Suprapubic skin (tissue), 4 donors: Measurements from ENCODE around the gene MUC5B. TPM values are rescaled to one million over a fixed set of nuclear protein-coding genes. Genes with fewer than 3 reads are reported as not detected.
"Not testable (repeated sequence)": the region's sequence is repeated elsewhere in the genome, so short reads cannot be mapped to it uniquely, and the experiment has no call there.

Experiments used
- DNase-seq, 2 donors: peaks; one replicate each; pipeline ENCODE4 v3.0.0-alpha.2; 2019; ENCODE audit warnings: low spot score in 2 of 2
- H3K27ac ChIP-seq: fragments of 200-600 bp; sonication (generic); one replicate; pipeline ENCODE4 v1.5.1; 2019
- H3K27me3 ChIP-seq: fragments of 200-600 bp; sonication (generic); one replicate; pipeline ENCODE4 v1.5.1; 2019
- H3K36me3 ChIP-seq: fragments of 200-600 bp; sonication (generic); one replicate; pipeline ENCODE4 v1.5.1; 2019
- H3K4me1 ChIP-seq: fragments of 200-600 bp; sonication (generic); one replicate; pipeline ENCODE4 v1.5.1; 2019
- H3K4me3 ChIP-seq: fragments of 200-600 bp; sonication (generic); one replicate; pipeline ENCODE4 v1.5.1; 2019; ENCODE audit warnings: mild to moderate bottlenecking
- H3K9me3 ChIP-seq: fragments of 200-600 bp; sonication (generic); one replicate; pipeline ENCODE4 v1.5.1; 2019
- EP300 ChIP-seq: sonication (generic); formaldehyde crosslinking; IDR thresholded peaks from one replicate; pipeline ENCODE4 v1.6.1; 2017; ENCODE audit warnings: antibody characterized with exemption
- POLR2A ChIP-seq, 2 donors: fragments of 450-650 bp; IDR thresholded peaks; one replicate each; pipeline ENCODE4 v1.6.1; 2017; ENCODE audit warnings: antibody characterized with exemption in 2 of 2, mild to moderate bottlenecking in 2 of 2, moderate library complexity in 2 of 2
- POLR2AphosphoS5 ChIP-seq, 3 donors: sonication (generic); formaldehyde crosslinking; IDR thresholded peaks; one replicate each; pipeline ENCODE4 v1.6.1; 2017; ENCODE audit warnings: antibody characterized with exemption in 3 of 3
- WGBS: methylation state at CpG from one replicate; pipeline ENCODE4 v1.1.5; 2018; 5-methylcytosine and 5-hydroxymethylcytosine counted together
- total RNA-seq, 4 donors: library from RNA; depleted of rRNA; stranded (reverse); fragments of >200 nt; gene quantifications; one replicate each; pipeline ENCODE4 v1.1.0, GENCODE V29; 2016
- TF ChIP-seq, protein P1 (sequence below), 2 donors: fragments of 200-600 bp in 1 of 2; fragments of 450-650 bp in 1 of 2; sonication (generic) in 1 of 2; IDR thresholded peaks; one replicate each; pipeline ENCODE4 v1.5.1; 2016 to 2019; ENCODE audit warnings: antibody characterized with exemption in 2 of 2, mild to moderate bottlenecking in 1 of 2, moderate library complexity in 1 of 2

MUC5B gene
- total RNA-seq, 4 donors from 2014 or later, result 0.08 to 0.34 (median 0.13) TPM

DNA sequence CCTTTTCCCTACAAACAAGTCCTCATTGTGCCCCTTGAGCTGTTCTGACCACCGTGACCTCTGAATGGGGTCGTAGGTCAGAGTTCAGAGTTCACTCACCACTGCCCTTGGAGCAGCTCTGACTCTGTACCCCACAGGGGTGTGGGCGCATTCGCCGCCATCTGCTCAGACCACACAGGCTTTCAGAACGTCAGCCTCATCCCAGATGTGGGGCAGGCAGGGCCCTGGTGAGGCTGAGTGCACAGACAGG lies 14.8 kb upstream of the MUC5B start:
- peaks cover 3% of the 10 kb centered on the region for H3K4me1 ChIP-seq
- no peak for DNase-seq
- peaks cover 34% of the 10 kb centered on the region for H3K27me3 ChIP-seq
- H3K27ac ChIP-seq, result no peak overlapping the region
- WGBS, result 49% methylated on average over 4 of the region's 6 CpGs
- no peak for TF ChIP-seq EP300
- TF ChIP-seq, protein P1, sequence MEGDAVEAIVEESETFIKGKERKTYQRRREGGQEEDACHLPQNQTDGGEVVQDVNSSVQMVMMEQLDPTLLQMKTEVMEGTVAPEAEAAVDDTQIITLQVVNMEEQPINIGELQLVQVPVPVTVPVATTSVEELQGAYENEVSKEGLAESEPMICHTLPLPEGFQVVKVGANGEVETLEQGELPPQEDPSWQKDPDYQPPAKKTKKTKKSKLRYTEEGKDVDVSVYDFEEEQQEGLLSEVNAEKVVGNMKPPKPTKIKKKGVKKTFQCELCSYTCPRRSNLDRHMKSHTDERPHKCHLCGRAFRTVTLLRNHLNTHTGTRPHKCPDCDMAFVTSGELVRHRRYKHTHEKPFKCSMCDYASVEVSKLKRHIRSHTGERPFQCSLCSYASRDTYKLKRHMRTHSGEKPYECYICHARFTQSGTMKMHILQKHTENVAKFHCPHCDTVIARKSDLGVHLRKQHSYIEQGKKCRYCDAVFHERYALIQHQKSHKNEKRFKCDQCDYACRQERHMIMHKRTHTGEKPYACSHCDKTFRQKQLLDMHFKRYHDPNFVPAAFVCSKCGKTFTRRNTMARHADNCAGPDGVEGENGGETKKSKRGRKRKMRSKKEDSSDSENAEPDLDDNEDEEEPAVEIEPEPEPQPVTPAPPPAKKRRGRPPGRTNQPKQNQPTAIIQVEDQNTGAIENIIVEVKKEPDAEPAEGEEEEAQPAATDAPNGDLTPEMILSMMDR (IDR thresholded peaks at IDR 0.05), result no peak
- no peak for TF ChIP-seq POLR2A (IDR thresholded peaks at IDR 0.05)
- no peak for TF ChIP-seq POLR2AphosphoS5 (IDR thresholded peaks at IDR 0.05)
- no peak overlapping the region for H3K4me3 ChIP-seq
- H3K9me3 ChIP-seq, result peaks cover 25% of the 10 kb centered on the region
- H3K36me3 ChIP-seq, result no peaks in the 10 kb centered on the region

GRCh38 chr11:1208394-1209261 lies 14.2 kb upstream of the MUC5B start:
- 94% methylated on average over 11 of the region's 39 CpGs for WGBS
- no peaks in the 10 kb centered on the region for H3K36me3 ChIP-seq
- no peak overlapping the region for H3K27ac ChIP-seq
- no peak for TF ChIP-seq POLR2AphosphoS5 (IDR thresholded peaks at IDR 0.05)
- TF ChIP-seq, protein P1 (IDR thresholded peaks at IDR 0.05), result no peak
- TF ChIP-seq EP300, result no peak
- DNase-seq, result peak; percentile 55 to 79
- H3K27me3 ChIP-seq, result peaks cover 29% of the 10 kb centered on the region
- peaks cover 27% of the 10 kb centered on the region for H3K9me3 ChIP-seq
- no peak overlapping the region for H3K4me3 ChIP-seq
- H3K4me1 ChIP-seq, result no peaks in the 10 kb centered on the region

GRCh38 chr11:1209371-1210057 lies 13.4 kb upstream of the MUC5B start:
- 92% methylated on average over 17 of the region's 17 CpGs for WGBS
- DNase-seq, result peak; percentile 31 to 61
- no peak overlapping the region for H3K4me3 ChIP-seq
- no peaks in the 10 kb centered on the region for H3K4me1 ChIP-seq
- H3K27ac ChIP-seq, result no peak overlapping the region
- H3K9me3 ChIP-seq, result peaks cover 27% of the 10 kb centered on the region
- peaks cover 20% of the 10 kb centered on the region for H3K27me3 ChIP-seq
- H3K36me3 ChIP-seq, result no peaks in the 10 kb centered on the region
- no peak for TF ChIP-seq EP300
- TF ChIP-seq, protein P1 (IDR thresholded peaks at IDR 0.05), result no peak
- no peak for TF ChIP-seq POLR2AphosphoS5 (IDR thresholded peaks at IDR 0.05)
- TF ChIP-seq POLR2A (IDR thresholded peaks at IDR 0.05), result no peak

DNA sequence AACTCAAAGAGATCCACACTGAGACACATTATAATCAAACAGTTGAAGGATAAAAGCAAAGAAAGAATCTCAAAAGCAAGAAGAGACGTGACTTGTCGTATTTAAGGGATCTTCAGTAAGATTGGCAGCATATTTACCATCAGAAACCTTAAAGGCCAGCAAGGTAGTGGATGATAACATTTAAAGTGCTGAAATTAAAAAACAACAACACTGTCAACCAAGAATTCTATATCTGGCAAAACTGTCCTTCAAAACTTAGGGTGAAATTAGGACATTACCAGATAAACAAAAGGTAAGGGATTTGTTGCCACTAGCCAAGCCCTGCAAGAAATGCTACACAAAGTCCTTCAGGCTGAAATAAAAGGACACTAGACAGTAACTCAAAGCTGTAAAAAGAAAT lies 11.0 kb upstream of the MUC5B start:
- H3K4me3 ChIP-seq, result no peak overlapping the region
- TF ChIP-seq POLR2AphosphoS5 (IDR thresholded peaks at IDR 0.05) (no peak), EP300 (no peak), POLR2A (IDR thresholded peaks at IDR 0.05) (no peak)
- TF ChIP-seq, protein P1 (IDR thresholded peaks at IDR 0.05), result no peak
- DNase-seq, result no peak
- peaks cover 3% of the 10 kb centered on the region for H3K27me3 ChIP-seq
- H3K9me3 ChIP-seq, result peaks cover 27% of the 10 kb centered on the region
- no peaks in the 10 kb centered on the region for H3K4me1 ChIP-seq
- H3K36me3 ChIP-seq, result no peaks in the 10 kb centered on the region
- no peak overlapping the region for H3K27ac ChIP-seq
- 77% methylated on average over 2 of the region's 2 CpGs for WGBS

- not testable (repeated sequence) for H3K27ac ChIP-seq, H3K4me1 ChIP-seq, H3K36me3 ChIP-seq, H3K4me3 ChIP-seq
- DNase-seq, result peak; percentile 5 to 35
- Histone ChIP-seq H3K9me3 (peaks cover 19% of the 10 kb centered on the region), H3K27me3 (peaks cover 23% of the 10 kb centered on the region)
- WGBS, result 83% methylated on average over 8 of the region's 8 CpGs
Measured at GRCh38 chr11:1215826-1216225, 7.0 kb upstream of the MUC5B start.
